HG03039 (cell line): ENCODE results near the gene RGS7.
"Not testable (repeated sequence)": the region's sequence is repeated elsewhere in the genome, so short reads cannot be mapped to it uniquely, and the experiment has no call there.

Experiments used
- ATAC-seq: cut with Tn5 transposase; IDR thresholded peaks from one replicate; pipeline ENCODE4 v1.9.1; 2021; ENCODE audit warnings: mild to moderate bottlenecking, moderate library complexity; ENCODE audit not compliant: unreplicated experiment

The RGS7 gene

GRCh38 chr1:240999826-241000225, 357.2 kb downstream of the RGS7 start:
- no peak for ATAC-seq

- ATAC-seq = no peak
These were observed 358.5 kb downstream of the RGS7 start for GRCh38 chr1:240998441-240999015.

GRCh38 chr1:240998024-240998423, 359.0 kb downstream of the RGS7 start:
- ATAC-seq = no peak

DNA sequence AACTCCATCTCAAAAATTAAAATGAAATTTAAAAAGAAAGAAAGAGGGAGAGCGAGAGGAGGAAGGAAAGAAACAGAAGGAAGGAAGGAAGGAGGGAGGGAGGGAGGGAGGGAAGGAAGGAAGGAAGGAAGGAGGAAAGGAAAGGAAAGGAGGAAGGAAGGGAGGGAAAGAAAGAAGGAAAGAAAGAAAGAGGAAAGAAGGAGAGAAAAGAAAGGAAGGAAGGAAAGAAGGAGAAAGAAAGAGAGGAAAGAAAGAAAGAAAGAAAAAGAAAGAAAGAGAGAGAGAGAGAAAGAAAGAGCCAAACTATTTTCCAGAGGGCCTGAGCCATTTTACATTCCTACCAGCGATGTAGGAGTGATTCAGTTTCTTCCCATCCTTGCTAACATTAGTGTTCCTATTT, 364.0 kb downstream of the RGS7 start:
- ATAC-seq = no peak

DNA sequence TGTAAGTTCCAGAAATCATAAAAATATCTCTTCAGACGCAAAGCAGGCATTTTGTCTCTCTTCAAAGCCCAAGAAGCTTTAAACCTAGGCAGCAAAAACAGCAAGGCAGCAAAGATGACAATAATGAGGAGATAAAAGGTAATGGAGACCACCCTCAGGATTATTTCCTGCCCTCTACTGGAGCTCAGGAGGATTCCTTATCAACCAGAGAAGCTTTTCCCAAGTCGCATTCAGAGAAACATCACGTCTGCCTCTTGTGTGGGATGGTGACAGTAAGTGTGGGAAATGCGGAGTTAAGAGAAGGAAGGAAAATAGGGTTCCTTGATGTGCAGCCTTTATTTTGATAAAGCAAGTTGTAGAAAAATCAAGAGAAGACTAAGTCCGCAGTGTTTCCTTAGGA, 365.8 kb downstream of the RGS7 start:
- ATAC-seq = no peak

DNA sequence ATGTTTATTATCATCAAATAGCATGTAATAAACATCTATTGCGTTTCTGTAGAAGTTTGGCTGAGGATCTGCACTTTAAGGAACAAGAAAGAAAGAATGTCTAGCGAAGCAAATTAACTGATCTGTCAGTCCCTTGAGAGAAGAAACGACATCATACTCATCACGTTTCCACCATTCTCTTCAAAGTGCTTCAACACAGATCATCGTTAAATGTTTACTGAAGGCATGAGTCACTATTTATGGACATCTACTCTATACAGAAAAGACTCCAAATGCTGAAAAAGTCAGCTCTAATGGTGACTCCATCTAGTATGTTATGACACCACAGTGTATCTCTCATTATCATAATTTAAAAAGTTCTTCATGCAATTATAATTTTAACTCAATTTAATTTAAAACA, 369.1 kb downstream of the RGS7 start:
- ATAC-seq = no peak

DNA sequence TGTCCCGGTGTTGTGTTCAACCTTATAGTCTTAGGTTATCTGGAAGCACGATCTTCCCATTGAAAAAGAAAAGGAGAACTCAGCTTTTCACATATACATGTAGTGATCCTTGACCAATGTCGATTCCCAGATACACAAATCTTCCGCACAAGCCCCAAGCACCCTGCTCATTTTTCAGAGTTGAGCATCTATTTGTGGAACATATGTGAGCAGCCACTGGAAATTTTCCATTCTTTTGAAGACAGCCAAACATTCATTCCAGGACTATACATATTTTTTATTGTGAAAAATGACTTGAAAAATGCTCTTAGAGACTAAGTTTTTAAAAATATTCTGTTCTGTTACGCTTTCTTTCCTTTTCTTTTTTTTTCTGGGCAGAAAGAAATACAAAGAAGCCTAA, 371.9 kb downstream of the RGS7 start:
- no peak for ATAC-seq

GRCh38 chr1:240980342-240980741, 376.7 kb downstream of the RGS7 start:
- ATAC-seq = no peak

DNA sequence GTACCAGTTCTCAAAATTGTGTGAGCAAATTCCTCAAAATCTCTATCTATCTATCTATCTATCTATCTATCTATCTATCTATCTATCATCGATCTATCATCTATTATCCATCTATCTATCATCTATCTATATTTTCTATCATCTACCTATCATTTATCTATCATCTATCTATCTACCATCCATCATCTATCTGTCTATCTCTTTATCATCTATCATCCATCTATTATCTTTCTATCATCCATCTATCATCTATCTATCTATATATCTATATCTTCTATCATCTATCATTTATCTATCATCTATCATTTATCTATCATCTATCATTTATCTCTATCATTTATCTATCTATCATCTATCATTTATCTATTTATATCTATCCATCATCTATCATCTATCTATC, 380.3 kb downstream of the RGS7 start:
- no peak for ATAC-seq

GRCh38 chr1:240973875-240974274, 383.1 kb downstream of the RGS7 start:
- ATAC-seq = no peak

DNA sequence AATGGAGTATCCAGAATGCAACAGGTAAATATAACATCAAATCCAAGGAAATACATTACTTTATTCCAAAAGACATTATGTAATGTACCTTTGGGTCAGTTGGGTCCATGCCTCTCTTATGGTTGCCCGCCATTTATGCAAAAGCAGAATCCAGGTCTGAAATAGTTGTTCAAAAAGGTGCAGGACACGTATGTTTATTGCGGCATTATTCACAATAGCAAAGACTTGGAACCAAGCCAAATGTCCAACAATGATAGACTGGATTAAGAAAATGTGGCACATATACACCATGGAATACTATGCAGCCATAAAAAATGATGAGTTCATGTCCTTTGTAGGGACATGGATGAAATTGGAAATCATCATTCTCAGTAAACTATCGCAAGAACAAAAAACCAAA, 384.9 kb downstream of the RGS7 start:
- ATAC-seq = not testable (repeated sequence)

DNA sequence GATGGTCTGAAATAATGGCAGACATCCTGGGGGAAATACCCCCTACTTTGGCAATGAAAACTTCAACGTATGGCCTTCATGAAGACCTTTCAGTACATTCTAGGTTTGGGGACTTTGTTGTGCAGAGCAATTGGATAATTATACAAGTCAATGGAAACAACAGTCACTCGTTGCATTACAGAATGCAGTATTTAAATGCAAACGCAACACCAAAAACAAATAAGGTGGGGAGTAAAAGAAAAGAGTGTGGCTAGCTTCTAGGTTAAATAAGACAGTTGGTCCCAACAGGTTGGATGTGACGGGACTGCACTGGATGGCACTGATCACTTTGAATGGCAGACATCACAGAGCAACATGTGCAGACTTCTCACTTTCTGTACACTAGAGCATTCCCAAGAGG, 386.8 kb downstream of the RGS7 start:
- no peak for ATAC-seq

DNA sequence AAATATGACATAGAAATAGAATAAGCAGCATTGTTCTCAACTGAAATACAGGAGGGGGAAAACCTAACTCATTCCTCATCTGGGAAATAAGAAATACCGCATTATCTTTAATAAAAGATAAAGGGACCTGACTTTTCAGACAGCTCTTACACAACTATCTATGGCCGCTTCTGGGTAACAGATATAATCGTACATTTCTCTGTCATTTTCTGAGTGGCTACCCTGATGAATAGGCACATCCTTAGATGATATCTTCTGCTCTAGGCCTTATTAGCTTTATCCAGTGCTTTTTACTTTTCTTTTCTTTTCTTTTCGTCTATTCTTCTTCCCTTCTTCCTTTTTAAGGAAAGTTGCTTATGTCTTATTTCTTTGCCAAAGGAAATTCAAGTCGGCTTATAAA, 388.1 kb downstream of the RGS7 start:
- ATAC-seq = no peak

DNA sequence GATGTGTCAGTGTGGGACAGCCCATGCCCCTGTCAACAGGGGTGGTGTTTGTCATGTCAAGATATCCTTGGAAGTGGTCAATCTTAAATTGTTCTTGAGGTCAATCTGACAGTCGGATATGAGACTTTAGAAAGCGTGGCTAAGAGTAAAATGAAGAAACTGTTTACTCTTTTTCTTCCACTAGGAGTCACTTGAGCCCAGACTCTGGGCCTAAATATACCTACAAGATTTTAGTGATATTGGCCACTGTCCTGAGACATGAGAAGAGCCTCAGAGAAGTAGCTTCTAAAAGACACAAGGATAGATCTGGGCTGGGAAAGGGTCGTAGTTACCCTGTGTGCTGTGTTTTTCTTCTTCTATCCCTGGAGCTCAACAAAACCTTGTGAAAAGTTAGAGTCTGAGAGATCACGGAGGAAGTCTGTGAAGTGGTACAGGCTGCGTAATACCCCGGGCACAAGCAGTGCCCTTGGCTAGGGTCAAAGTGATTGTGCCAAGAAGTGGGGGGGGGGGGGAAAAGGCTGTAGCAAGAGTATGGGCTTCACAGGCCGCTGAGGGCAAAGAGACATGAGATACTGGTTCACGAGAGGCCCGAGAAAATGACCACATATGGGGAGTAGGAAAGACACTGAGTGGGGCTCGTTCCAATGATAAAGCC, 389.8 kb downstream of the RGS7 start:
- no peak for ATAC-seq

DNA sequence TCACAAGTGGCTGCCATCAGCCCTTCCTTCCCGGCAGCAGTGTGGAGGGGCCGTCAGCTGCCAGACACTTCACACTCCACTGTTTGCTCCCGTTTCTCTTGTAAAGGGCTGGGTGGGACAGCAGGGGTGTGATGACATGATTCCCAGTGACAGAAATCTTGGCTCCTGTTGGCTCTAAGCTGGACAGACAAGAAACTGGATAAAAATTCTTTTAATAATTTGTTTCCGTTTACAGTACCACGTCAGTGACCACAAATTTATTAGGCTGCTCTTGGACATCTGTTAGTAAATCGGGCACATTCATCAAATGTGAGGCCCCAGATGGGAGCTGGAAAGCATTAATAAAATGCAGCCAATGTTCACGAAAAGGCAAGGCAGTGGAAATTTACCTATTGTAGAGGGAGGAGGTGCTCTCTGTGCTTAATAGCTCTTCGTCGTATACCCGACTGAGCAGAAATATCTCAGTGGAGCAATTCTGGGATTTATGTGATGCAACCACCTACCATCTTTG, 391.4 kb downstream of the RGS7 start:
- ATAC-seq = no peak

GRCh38 chr1:240962086-240962485, 394.9 kb downstream of the RGS7 start:
- ATAC-seq = no peak

DNA sequence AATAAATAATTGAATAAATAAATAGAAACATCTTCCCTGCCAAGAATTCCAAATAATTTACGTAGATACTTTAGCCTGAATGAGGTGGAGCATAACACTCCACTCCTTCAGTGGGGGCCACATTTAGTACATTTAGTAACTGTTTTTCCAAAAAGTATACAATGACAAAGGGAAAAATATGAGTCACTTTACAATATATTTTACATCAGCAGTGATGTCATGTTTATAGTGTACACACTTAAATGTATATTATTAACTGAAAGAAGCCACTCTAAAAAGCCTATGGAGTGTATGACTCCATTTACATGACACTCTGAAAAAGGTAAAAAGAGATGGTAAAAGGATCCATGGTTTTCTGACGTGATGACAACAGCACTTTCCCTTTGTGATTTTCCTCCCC, 400.6 kb downstream of the RGS7 start:
- ATAC-seq = no peak

DNA sequence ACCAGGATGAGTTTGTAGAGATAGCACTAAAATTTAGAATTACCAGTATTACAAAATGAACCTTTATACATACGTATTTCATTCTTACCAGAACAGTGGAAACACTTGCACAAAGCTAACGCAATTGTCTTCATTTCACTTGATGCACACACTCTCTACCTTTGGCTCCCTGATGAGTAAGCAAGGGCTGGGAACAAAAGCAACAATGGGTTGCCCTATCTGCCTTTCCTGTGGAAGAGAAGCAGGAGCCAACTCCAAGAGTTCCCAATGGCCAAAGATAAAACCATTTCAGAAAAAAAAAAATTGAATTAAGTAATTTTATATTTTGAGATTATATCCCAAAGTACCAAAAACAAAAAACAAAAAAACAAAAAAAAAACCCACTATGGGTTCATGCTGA, 401.0 kb downstream of the RGS7 start:
- ATAC-seq = no peak

GRCh38 chr1:240947438-240948224, 409.4 kb downstream of the RGS7 start:
- ATAC-seq = no peak

GRCh38 chr1:240946926-240947325, 410.1 kb downstream of the RGS7 start:
- ATAC-seq = no peak

DNA sequence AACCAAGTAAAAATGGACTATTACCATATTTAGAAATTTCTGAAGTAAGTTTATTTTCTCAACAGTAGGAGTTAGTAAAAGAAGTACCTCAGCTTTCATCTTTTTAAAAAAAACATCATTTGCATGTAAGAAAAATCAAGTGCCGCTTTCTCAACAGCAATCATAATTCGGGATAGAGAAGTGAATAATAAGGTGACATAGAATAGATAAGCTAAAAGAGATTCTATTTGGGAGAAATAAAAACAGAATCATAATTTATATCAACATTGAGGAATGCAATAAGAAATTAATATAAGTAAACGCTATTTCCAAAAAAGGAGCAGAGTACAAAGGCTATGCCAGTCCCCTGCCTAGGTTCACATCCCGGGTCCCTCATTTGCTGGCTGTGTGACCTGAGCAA, 414.1 kb downstream of the RGS7 start:
- no peak for ATAC-seq

GRCh38 chr1:240941701-240942370, 415.2 kb downstream of the RGS7 start:
- no peak for ATAC-seq
